Measurements from ENCODE around the gene C1orf232. TPM values are rescaled to one million over a fixed set of nuclear protein-coding genes. Genes with fewer than 3 reads are reported as not detected.

Gene C1orf232
- polyA plus RNA-seq, 6 donors from 2014 or later, result not detected

- Mint-ChIP-seq H3K36me3 (no peaks in the 10 kb centered on the region), H3K27me3 (peaks cover 0 to 5% (median 0%) of the 10 kb centered on the region in 3 donors), H3K9me3 (no peaks in the 10 kb centered on the region), H3K27ac (peak within 1 kb of the TSS; percentile 66 to 97 (median 96)), H3K4me1 (peaks cover 7 to 25% (median 14%) of the 10 kb centered on the region in 3 donors), H3K4me3 (peak within 1 kb of the TSS; percentile 89 to 95 (median 91))
- ATAC-seq (ENCODE audit: low read depth in 2 of 2), result peak; percentile 93
- peak; percentile 87 for DNase-seq
Observed at GRCh38 chr1:26169669-26170471, 1.1 kb upstream of the C1orf232 start, which contains the start of gene ZNF593. Gene ZNF593, plus strand, starts transcription at chr1:26169908. Its CDS starts 76 bp downstream, at chr1:26169984.

GRCh38 chr1:26169198-26169554 lies 413 bp upstream of the C1orf232 start:
- Mint-ChIP-seq H3K27me3 (peaks cover 0 to 11% (median 0%) of the 10 kb centered on the region in 3 donors), H3K36me3 (no peaks in the 10 kb centered on the region), H3K9me3 (no peaks in the 10 kb centered on the region), H3K4me3 (peak overlapping the region; percentile 79 to 95 (median 91)), H3K27ac (peak overlapping the region in 5 of 6 donors; percentile 26 to 95 (median 91)), H3K4me1 (peaks cover 12 to 25% (median 19%) of the 10 kb centered on the region in 3 donors)
- no peak for ATAC-seq (ENCODE audit: low read depth in 2 of 2)
- no peak for DNase-seq

- ATAC-seq (ENCODE audit: low read depth in 2 of 2) (no peak), DNase-seq (no peak)
- Mint-ChIP-seq H3K27ac (no peak overlapping the region), H3K36me3 (no peaks in the 10 kb centered on the region), H3K4me1 (peaks cover 17 to 35% (median 28%) of the 10 kb centered on the region in 3 donors), H3K4me3 (no peak overlapping the region), H3K9me3 (no peaks in the 10 kb centered on the region), H3K27me3 (peaks cover 7 to 27% (median 10%) of the 10 kb centered on the region in 3 donors)
Observed at GRCh38 chr1:26166719-26167281, 2.0 kb downstream of the C1orf232 start.

- no peak for DNase-seq
- Mint-ChIP-seq H3K4me1 (peaks cover 12 to 22% (median 21%) of the 10 kb centered on the region in 3 donors), H3K27me3 (peaks cover 10 to 41% (median 14%) of the 10 kb centered on the region in 3 donors), H3K27ac (peak overlapping the region in 3 of 6 donors; percentile 16 to 37 (median 24)), H3K4me3 (peak overlapping the region; percentile 27 to 87 (median 65)), H3K36me3 (no peaks in the 10 kb centered on the region), H3K9me3 (no peaks in the 10 kb centered on the region)
- ATAC-seq (ENCODE audit: low read depth in 2 of 2), result no peak
Observed at GRCh38 chr1:26164861-26165842, 3.6 kb downstream of the C1orf232 start.

- Mint-ChIP-seq H3K27me3 (peaks cover 10 to 50% (median 23%) of the 10 kb centered on the region in 3 donors), H3K9me3 (no peaks in the 10 kb centered on the region), H3K36me3 (no peaks in the 10 kb centered on the region), H3K27ac (peak overlapping the region in 3 of 6 donors; percentile 16 to 59 (median 24)), H3K4me1 (peaks cover 11 to 19% (median 14%) of the 10 kb centered on the region in 3 donors), H3K4me3 (peak overlapping the region; percentile 27 to 87 (median 66))
- peak; percentile 58 for DNase-seq
- ATAC-seq (ENCODE audit: low read depth in 2 of 2), result peak; percentile 72 to 79
Observed at GRCh38 chr1:26164036-26164860, 4.5 kb downstream of the C1orf232 start.

- H3K4me3 Mint-ChIP-seq, result peak overlapping the region in 6 of 8 donors; percentile 36 to 76 (median 43)
- H3K27me3 Mint-ChIP-seq, result peaks cover 10 to 56% (median 25%) of the 10 kb centered on the region in 3 donors
- DNase-seq, result no peak
- no peak for ATAC-seq (ENCODE audit: low read depth in 2 of 2)
- no peaks in the 10 kb centered on the region for H3K9me3 Mint-ChIP-seq
- no peaks in the 10 kb centered on the region for H3K36me3 Mint-ChIP-seq
- H3K27ac Mint-ChIP-seq, result peak overlapping the region in 2 of 6 donors; percentile 57 to 59
- peaks cover 10 to 19% (median 11%) of the 10 kb centered on the region in 3 donors for H3K4me1 Mint-ChIP-seq
Observed at GRCh38 chr1:26163684-26164035, 5.1 kb downstream of the C1orf232 start.

GRCh38 chr1:26162220-26162709 lies 6.5 kb downstream of the C1orf232 start:
- Mint-ChIP-seq H3K9me3 (no peaks in the 10 kb centered on the region), H3K4me1 (peaks cover 10 to 19% (median 11%) of the 10 kb centered on the region in 3 donors), H3K4me3 (peak overlapping the region; percentile 33 to 83 (median 71)), H3K36me3 (no peaks in the 10 kb centered on the region), H3K27ac (no peak overlapping the region), H3K27me3 (peaks cover 18 to 70% (median 36%) of the 10 kb centered on the region in 3 donors)
- ATAC-seq (ENCODE audit: low read depth in 2 of 2) (no peak), DNase-seq (no peak)

- no peak overlapping the region for H3K27ac Mint-ChIP-seq
- no peaks in the 10 kb centered on the region for H3K36me3 Mint-ChIP-seq
- peak overlapping the region in 6 of 8 donors; percentile 56 to 83 (median 71) for H3K4me3 Mint-ChIP-seq
- peaks cover 10 to 19% (median 11%) of the 10 kb centered on the region in 3 donors for H3K4me1 Mint-ChIP-seq
- DNase-seq, result peak; percentile 38
- peak; percentile 56 to 63 for ATAC-seq (ENCODE audit: low read depth in 2 of 2)
- H3K27me3 Mint-ChIP-seq, result peaks cover 18 to 74% (median 36%) of the 10 kb centered on the region in 3 donors
- H3K9me3 Mint-ChIP-seq, result no peaks in the 10 kb centered on the region
Observed at GRCh38 chr1:26161415-26162219, 7.1 kb downstream of the C1orf232 start.

- DNase-seq (no peak), ATAC-seq (ENCODE audit: low read depth in 2 of 2) (no peak)
- Mint-ChIP-seq H3K27ac (no peak overlapping the region), H3K4me1 (peaks cover 10 to 19% (median 11%) of the 10 kb centered on the region in 3 donors), H3K36me3 (no peaks in the 10 kb centered on the region), H3K27me3 (peaks cover 18 to 79% (median 41%) of the 10 kb centered on the region in 3 donors), H3K4me3 (peak overlapping the region in 5 of 8 donors; percentile 42 to 63 (median 61)), H3K9me3 (no peaks in the 10 kb centered on the region)
Observed at GRCh38 chr1:26160527-26161414, 8.0 kb downstream of the C1orf232 start.

- Mint-ChIP-seq H3K27ac (no peak overlapping the region), H3K27me3 (peaks cover 26 to 83% (median 52%) of the 10 kb centered on the region in 3 donors), H3K36me3 (no peaks in the 10 kb centered on the region), H3K9me3 (no peaks in the 10 kb centered on the region), H3K4me1 (peaks cover 12 to 16% (median 14%) of the 10 kb centered on the region in 3 donors), H3K4me3 (no peak overlapping the region)
- DNase-seq (no peak), ATAC-seq (ENCODE audit: low read depth in 2 of 2) (no peak)
Observed at GRCh38 chr1:26159743-26160039, 9.1 kb downstream of the C1orf232 start.
